ENCODE data around the gene PGGT1B.

DNA sequence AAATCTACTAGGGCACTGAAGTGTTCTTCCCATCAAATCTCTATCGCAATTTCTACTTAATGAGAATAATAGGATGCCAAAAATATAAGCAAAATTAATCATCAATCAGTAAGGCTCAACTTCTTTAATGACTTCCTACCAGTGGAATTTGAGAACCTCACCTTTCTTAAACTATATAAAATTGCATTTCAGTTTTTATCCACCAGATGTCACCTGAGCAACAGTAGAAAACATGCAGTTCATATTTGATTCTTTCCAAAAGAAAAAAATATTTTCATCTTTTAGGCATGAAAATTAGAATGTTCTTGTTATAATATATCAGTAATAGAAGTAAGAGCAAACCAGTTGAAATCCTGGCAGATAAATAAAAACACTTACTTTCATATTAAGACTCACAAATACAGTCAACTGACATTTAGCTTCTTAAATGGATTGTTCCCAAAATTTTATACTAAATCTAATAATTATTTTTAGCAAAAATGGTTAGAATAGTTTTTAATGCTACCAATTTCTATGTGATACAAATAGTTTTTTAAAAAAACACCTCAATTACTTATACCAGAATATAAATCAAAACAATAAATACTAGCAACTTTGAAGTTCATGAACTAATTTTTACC, 47.2 kb upstream of the PGGT1B start:
- TF ChIP-seq, protein P1, sequence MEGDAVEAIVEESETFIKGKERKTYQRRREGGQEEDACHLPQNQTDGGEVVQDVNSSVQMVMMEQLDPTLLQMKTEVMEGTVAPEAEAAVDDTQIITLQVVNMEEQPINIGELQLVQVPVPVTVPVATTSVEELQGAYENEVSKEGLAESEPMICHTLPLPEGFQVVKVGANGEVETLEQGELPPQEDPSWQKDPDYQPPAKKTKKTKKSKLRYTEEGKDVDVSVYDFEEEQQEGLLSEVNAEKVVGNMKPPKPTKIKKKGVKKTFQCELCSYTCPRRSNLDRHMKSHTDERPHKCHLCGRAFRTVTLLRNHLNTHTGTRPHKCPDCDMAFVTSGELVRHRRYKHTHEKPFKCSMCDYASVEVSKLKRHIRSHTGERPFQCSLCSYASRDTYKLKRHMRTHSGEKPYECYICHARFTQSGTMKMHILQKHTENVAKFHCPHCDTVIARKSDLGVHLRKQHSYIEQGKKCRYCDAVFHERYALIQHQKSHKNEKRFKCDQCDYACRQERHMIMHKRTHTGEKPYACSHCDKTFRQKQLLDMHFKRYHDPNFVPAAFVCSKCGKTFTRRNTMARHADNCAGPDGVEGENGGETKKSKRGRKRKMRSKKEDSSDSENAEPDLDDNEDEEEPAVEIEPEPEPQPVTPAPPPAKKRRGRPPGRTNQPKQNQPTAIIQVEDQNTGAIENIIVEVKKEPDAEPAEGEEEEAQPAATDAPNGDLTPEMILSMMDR (IDR thresholded peaks at IDR 0.05) = peak; percentile 52 to 88 (median 56)
- no peak for TF ChIP-seq POLR2A (IDR thresholded peaks at IDR 0.05)
- TF ChIP-seq POLR2AphosphoS5 (IDR thresholded peaks at IDR 0.05; ENCODE audit: insufficient read depth in 1 of 2, low read depth in 1 of 2) = no peak
